DOHH2 (cell line): ENCODE measurements around the gene SLC35E2B.
"Not testable (repeated sequence)": the region's sequence is repeated elsewhere in the genome, so short reads cannot be mapped to it uniquely, and the experiment has no call there.

Source experiments
- H3F3A ChIP-seq: fragments of 200-600 bp; sonication (generic), shearing (Covaris generic); 2 replicates; pipeline ENCODE4 v1.6.0; 2016; ENCODE audit warnings: antibody characterized with exemption, mild to moderate bottlenecking; ENCODE audit not compliant: control insufficient read depth, insufficient read depth
- H3K27ac ChIP-seq: fragments of 200-600 bp; sonication (generic); 2 replicates; pipeline ENCODE4 v1.5.1; 2014; ENCODE audit warnings: low read depth, mild to moderate bottlenecking, low read length, moderate library complexity
- H3K27me3 ChIP-seq: fragments of 200-600 bp; sonication (generic); 2 replicates; pipeline ENCODE4 v1.6.1; 2014; ENCODE audit warnings: mild to moderate bottlenecking, low read length, mixed read lengths; ENCODE audit not compliant: control insufficient read depth
- H3K36me3 ChIP-seq: fragments of 200-600 bp; sonication (generic); 2 replicates; pipeline ENCODE4 v1.6.1; 2014; ENCODE audit warnings: mild to moderate bottlenecking, low read length, moderate library complexity, mixed read lengths; ENCODE audit not compliant: control insufficient read depth
- H3K4me1 ChIP-seq: fragments of 200-600 bp; sonication (generic); 2 replicates; pipeline ENCODE4 v1.6.1; 2014; ENCODE audit warnings: mild to moderate bottlenecking, low read length, mixed read lengths; ENCODE audit not compliant: control insufficient read depth
- H3K4me2 ChIP-seq: fragments of 200-600 bp; sonication (generic); 2 replicates; pipeline ENCODE4 v1.6.0; 2014; ENCODE audit warnings: mild to moderate bottlenecking, low read length, moderate library complexity
- H3K4me3 ChIP-seq: fragments of 200-600 bp; sonication (generic); 2 replicates; pipeline ENCODE4 v1.5.1; 2014; ENCODE audit warnings: mild to moderate bottlenecking, low read length, mixed read lengths
- H3K79me2 ChIP-seq: fragments of 200-600 bp; sonication (generic); 2 replicates; pipeline ENCODE4 v1.6.1; 2014; ENCODE audit warnings: mild to moderate bottlenecking, low read length, mixed read lengths; ENCODE audit not compliant: control insufficient read depth
- H3K9me2 ChIP-seq: fragments of 200-600 bp; sonication (generic); replicated peaks from 2 replicates; pipeline ENCODE4 v1.6.1; 2014; ENCODE audit warnings: mild to moderate bottlenecking, low read length, mixed read lengths; ENCODE audit not compliant: control insufficient read depth
- H3K9me3 ChIP-seq: fragments of 200-600 bp; sonication (generic); 2 replicates; pipeline ENCODE4 v1.6.1; 2014; ENCODE audit warnings: antibody characterized with exemption, low read length, mixed read lengths; ENCODE audit not compliant: control insufficient read depth, insufficient read depth
- H4K20me1 ChIP-seq: fragments of 200-600 bp; sonication (generic); 2 replicates; pipeline ENCODE4 v1.6.0; 2014; ENCODE audit warnings: low read depth, mild to moderate bottlenecking, antibody characterized with exemption, low read length, moderate library complexity; ENCODE audit not compliant: control insufficient read depth, insufficient read depth
- EZH2phosphoT487 ChIP-seq: fragments of 200-600 bp; sonication (generic); IDR thresholded peaks from 2 replicates; pipeline ENCODE4 v1.6.1; 2017; ENCODE audit warnings: borderline replicate concordance, mild to moderate bottlenecking, antibody characterized with exemption, low read length, moderate library complexity, mixed read lengths
- TF ChIP-seq, protein P1 (sequence below): fragments of 200-600 bp; sonication (generic); IDR thresholded peaks from one replicate; pipeline ENCODE4 v1.5.1; 2014; ENCODE audit warnings: antibody characterized with exemption, mild to moderate bottlenecking, low read depth, low read length; ENCODE audit not compliant: poor library complexity, severe bottlenecking

Gene SLC35E2B

DNA sequence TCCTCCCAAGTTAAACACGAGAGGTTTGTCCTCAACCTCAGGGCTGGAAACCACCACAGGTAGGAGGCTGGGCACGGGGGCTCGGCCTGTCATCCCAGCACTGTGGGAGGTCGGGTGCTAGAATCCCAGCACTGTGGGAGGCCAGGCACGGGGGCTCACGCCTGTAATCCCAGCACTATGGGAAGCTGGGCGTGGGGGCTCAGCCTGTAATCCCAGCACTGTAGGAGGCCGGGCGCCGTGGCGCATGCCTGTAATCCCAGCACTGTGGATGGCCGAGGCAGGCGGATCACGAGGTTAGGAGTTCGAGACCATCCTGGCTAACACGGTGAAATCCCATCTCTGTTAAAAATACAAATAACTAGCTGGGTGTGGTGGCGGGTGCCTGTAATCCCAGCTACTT, 38.3 kb upstream of the SLC35E2B start:
- no peaks in the 10 kb centered on the region for H3K9me3 ChIP-seq
- no peaks in the 10 kb centered on the region for H3F3A ChIP-seq
- H3K79me2 ChIP-seq: no peaks in the 10 kb centered on the region; the same call in 1 of the 2 replicates
- no peak overlapping the region for H3K4me2 ChIP-seq
- H3K36me3 ChIP-seq: peaks cover 3% of the 10 kb centered on the region
- TF ChIP-seq EZH2phosphoT487: no peak
- TF ChIP-seq, protein P1, sequence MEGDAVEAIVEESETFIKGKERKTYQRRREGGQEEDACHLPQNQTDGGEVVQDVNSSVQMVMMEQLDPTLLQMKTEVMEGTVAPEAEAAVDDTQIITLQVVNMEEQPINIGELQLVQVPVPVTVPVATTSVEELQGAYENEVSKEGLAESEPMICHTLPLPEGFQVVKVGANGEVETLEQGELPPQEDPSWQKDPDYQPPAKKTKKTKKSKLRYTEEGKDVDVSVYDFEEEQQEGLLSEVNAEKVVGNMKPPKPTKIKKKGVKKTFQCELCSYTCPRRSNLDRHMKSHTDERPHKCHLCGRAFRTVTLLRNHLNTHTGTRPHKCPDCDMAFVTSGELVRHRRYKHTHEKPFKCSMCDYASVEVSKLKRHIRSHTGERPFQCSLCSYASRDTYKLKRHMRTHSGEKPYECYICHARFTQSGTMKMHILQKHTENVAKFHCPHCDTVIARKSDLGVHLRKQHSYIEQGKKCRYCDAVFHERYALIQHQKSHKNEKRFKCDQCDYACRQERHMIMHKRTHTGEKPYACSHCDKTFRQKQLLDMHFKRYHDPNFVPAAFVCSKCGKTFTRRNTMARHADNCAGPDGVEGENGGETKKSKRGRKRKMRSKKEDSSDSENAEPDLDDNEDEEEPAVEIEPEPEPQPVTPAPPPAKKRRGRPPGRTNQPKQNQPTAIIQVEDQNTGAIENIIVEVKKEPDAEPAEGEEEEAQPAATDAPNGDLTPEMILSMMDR: no peak
- H4K20me1 ChIP-seq: no peaks in the 10 kb centered on the region
- no peaks in the 10 kb centered on the region for H3K9me2 ChIP-seq
- H3K27ac ChIP-seq: no peak overlapping the region
- H3K4me1 ChIP-seq: peaks cover 2% of the 10 kb centered on the region; the same call in 1 of the 2 replicates
- no peak overlapping the region for H3K4me3 ChIP-seq
- no peaks in the 10 kb centered on the region for H3K27me3 ChIP-seq

DNA sequence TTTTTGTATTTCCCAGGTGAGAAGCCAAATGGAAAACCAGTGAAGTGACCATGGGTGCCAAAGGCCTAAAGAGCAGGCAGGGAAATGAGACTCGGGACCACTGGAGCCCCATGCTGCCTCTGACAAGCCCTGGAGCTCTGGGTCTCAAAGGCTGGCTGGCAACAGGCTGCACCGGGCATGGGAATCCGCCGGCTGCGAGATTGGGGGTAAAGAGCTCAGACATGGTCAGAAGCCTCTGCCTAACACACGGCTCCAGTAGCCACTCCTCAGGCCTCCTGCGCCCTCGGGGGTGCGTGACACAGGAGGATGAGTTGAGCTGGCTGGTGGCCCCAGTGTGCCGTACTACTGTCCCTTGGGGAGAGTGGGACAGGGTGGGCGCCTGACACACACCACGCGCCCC, 37.6 kb upstream of the SLC35E2B start:
- not testable (repeated sequence) for H3F3A ChIP-seq, H3K9me3 ChIP-seq, H3K27me3 ChIP-seq, H3K79me2 ChIP-seq, H3K27ac ChIP-seq, H3K4me2 ChIP-seq, H3K4me3 ChIP-seq, H3K4me1 ChIP-seq, H3K9me2 ChIP-seq, H3K36me3 ChIP-seq, H4K20me1 ChIP-seq

DNA sequence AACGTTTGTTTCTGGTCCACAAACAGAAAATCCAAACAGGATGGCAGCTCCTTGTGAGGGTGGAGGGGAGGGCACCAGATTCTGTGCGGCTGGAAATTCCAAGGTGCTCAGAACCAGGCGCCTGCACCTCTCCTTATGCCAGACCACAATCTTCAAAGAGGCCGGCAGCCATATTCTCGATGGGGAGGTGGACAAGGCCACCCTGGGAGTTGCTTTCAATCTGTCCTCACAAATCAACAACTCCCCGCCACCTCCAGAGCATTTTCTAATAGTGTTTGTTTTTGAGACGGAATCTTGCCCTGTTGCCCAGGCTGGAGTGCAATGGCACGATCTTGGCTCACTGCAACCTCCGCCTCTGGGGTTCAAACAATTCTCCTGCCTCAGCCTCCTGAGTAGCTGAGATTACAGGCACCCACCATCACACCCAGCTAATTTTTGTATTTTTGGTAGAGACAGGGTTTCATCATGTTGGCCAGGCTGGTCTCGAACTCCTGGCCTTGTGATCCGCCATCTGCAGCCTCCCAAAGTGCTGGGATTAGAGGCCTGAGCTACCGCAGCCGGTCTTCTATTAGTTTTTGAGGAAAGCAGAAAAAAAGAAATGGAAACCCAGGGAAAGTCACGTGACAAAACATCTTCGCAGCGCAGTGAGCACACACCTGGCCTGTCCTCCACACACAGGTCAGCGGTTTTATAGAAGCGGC, 36.7 kb upstream of the SLC35E2B start:
- H3F3A ChIP-seq, H3K36me3 ChIP-seq, H3K4me2 ChIP-seq, H3K27me3 ChIP-seq, H3K9me3 ChIP-seq, H4K20me1 ChIP-seq, H3K79me2 ChIP-seq, H3K4me3 ChIP-seq, H3K4me1 ChIP-seq, H3K9me2 ChIP-seq, H3K27ac ChIP-seq: not testable (repeated sequence)

DNA sequence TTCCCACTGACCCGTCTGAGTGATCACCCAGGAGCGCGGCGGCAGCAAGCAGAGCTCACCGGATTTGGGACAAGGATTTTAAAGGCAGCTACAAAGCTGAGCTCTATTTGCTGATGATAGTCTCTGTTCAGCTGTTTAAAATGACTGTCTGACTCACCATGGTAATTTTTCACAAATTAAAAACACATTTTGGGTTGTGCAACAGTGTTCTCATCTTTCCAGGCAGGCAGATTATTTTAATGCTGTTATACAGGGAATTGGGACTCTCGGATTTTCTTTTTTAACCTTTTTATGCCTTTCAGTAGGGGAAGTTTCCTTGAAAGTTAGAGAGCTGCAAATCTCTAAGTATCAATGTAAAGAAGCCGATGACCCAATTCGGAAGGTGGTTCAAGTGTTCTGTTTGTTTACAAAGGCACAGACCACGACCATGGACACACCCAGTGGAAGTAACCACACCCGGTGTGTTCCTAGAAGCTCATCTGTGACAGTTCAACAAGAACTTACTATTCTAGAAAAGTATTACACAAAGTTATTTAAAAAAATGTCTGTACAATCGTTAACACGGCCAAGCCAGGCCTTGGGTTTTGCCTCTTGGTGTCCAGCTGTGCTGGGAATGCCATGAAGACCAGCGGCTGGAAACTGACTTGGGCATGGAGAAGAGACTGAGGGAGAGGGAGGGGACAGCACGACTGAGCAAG, 35.9 kb upstream of the SLC35E2B start:
- not testable (repeated sequence) for H3K36me3 ChIP-seq, H3K79me2 ChIP-seq, H4K20me1 ChIP-seq, H3K9me3 ChIP-seq, H3K4me3 ChIP-seq, H3K4me1 ChIP-seq, H3F3A ChIP-seq, H3K27me3 ChIP-seq, H3K9me2 ChIP-seq, H3K27ac ChIP-seq, H3K4me2 ChIP-seq

DNA sequence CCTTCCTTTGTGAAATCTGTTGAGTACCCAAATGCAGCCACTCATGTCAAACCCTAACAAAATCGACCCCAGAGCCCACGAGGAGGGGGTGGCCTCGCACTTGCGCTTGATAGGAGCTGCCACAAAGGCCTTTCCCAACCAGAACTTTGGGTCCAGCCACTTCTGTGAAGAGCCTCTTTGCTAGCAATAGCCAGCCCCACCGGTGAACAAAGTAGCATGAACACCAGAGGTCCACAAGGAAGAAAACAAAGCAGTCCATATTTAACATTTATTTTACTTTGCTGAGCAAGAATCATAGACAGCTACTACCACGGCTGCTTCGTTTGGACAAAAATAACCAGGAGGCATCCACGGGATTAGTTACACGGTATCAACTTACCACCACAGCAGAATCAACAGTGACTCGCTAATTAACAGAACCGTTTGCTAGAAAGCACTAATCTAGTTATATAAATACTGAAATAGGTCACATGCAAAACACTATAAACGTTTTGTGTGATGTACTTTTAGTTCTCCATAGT, 34.6 kb upstream of the SLC35E2B start:
- not testable (repeated sequence) for H3K36me3 ChIP-seq, H3K27ac ChIP-seq, H4K20me1 ChIP-seq, H3K79me2 ChIP-seq, H3K4me1 ChIP-seq, H3K27me3 ChIP-seq, H3F3A ChIP-seq, H3K9me2 ChIP-seq, H3K9me3 ChIP-seq
- H3K4me2 ChIP-seq: peak overlapping the region; percentile 47
- H3K4me3 ChIP-seq: peak overlapping the region; percentile 51

DNA sequence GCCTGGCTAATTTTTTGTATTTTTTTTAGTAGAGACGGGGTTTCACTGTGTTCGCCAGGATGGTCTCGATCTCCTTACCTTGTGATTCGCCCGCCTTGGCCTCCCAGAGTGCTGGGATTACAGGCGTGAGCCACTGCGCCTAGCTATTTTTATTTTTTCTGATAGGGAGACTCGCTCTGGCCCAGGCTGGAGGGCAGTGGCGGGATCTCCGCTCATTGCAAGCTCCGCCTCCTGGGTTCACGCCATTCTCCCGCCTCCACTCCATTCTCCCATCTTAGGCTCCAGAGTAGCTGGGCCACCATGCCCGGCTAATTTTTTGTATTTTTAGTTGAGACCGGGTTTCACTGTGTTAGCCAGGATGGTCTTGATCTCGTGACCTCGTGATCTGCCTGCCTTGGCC, 33.5 kb upstream of the SLC35E2B start:
- not testable (repeated sequence) for H3K9me2 ChIP-seq, H3K4me3 ChIP-seq, H3K4me1 ChIP-seq, H3K27ac ChIP-seq, H3F3A ChIP-seq, H3K27me3 ChIP-seq, H3K36me3 ChIP-seq, H4K20me1 ChIP-seq, H3K4me2 ChIP-seq, H3K9me3 ChIP-seq
- H3K79me2 ChIP-seq: peaks cover 16% of the 10 kb centered on the region
